ENCODE measurements around the gene DDX11.
"Not testable (repeated sequence)": the region's sequence is repeated elsewhere in the genome, so short reads cannot be mapped to it uniquely, and the experiment has no call there.

GRCh38 chr12:31121022-31121728, 47.5 kb downstream of the DDX11 start:
- not testable (repeated sequence) for TF ChIP-seq CTCF, POLR2A (IDR thresholded peaks at IDR 0.05)
